GM18505 (cell line): ENCODE data around the gene EPB42.
"Not testable (repeated sequence)": the region's sequence is repeated elsewhere in the genome, so short reads cannot be mapped to it uniquely, and the experiment has no call there.

ENCODE experiments used
- ATAC-seq: cut with Tn5 transposase; IDR thresholded peaks from one replicate; pipeline ENCODE4 v1.9.1; 2021; ENCODE audit not compliant: unreplicated experiment
- POLR2A ChIP-seq: IDR thresholded peaks from 4 replicates; pipeline ENCODE4 v1.6.1; 2011; ENCODE audit warnings: borderline replicate concordance; ENCODE audit not compliant: insufficient read depth, insufficient read length; ENCODE audit errors: extremely low read depth

EPB42 gene

GRCh38 chr15:43168192-43169107 is 52.4 kb downstream of the EPB42 start:
- no peak for TF ChIP-seq POLR2A
- no peak for ATAC-seq

- ATAC-seq: not testable (repeated sequence)
Observed at GRCh38 chr15:43167261-43167660, 53.6 kb downstream of the EPB42 start.

- no peak for TF ChIP-seq POLR2A
- no peak for ATAC-seq
Observed at GRCh38 chr15:43165801-43166325, 55.0 kb downstream of the EPB42 start.

- ATAC-seq: no peak
- no peak for TF ChIP-seq POLR2A
Observed at GRCh38 chr15:43153269-43153668, 67.5 kb downstream of the EPB42 start.

GRCh38 chr15:43151688-43152087 is 69.1 kb downstream of the EPB42 start:
- TF ChIP-seq POLR2A: no peak

GRCh38 chr15:43150191-43150929 is 70.5 kb downstream of the EPB42 start:
- TF ChIP-seq POLR2A: no peak
- no peak for ATAC-seq

More at GRCh38 chr15:43151688-43152087, 69.1 kb downstream of the EPB42 start:
- ATAC-seq: no peak
